Activated T-helper 1 cell treated with anti-CD3 and anti-CD28 coated beads, Interleukin-12 subunit alpha, Interleukin-12 subunit beta, Interleukin-2, Interleukin-4 antibody, amounts not matched to agents 30 ng/mL and 10 ng/mL and 1 ng/mL, durations not matched to agents 14 hours and 24 hours and 36 hours (primary cell): ENCODE results near the gene KRTAP10-5. TPM values are rescaled to one million over a fixed set of nuclear protein-coding genes. Genes with fewer than 3 reads are reported as not detected.
A peak's percentile ranks its signal among the peaks of the same experiment; 100 is the strongest.
"Not testable (repeated sequence)": the region's sequence is repeated elsewhere in the genome, so short reads cannot be mapped to it uniquely, and the experiment has no call there.

ENCODE experiments used
- DNase-seq: peaks from one replicate; pipeline ENCODE4 v3.0.0; 2021; ENCODE audit warnings: low spot score
- H3K27ac Mint-ChIP-seq: one replicate; pipeline ENCODE4 v1.8.0; 2021; ENCODE audit warnings: mild to moderate bottlenecking, mixed read lengths
- H3K27me3 Mint-ChIP-seq: one replicate; pipeline ENCODE4 v1.8.0; 2022; ENCODE audit warnings: mild to moderate bottlenecking, moderate library complexity, mixed read lengths; ENCODE audit not compliant: insufficient read depth
- H3K36me3 Mint-ChIP-seq: one replicate; pipeline ENCODE4 v1.8.0; 2021; ENCODE audit warnings: low read depth, mixed read lengths
- H3K4me1 Mint-ChIP-seq: one replicate; pipeline ENCODE4 v1.8.0; 2021; ENCODE audit warnings: low read depth, mixed read lengths
- H3K4me3 Mint-ChIP-seq: one replicate; pipeline ENCODE4 v1.8.0; 2021; ENCODE audit warnings: mild to moderate bottlenecking, moderate library complexity, mixed read lengths
- H3K9me3 Mint-ChIP-seq: one replicate; pipeline ENCODE4 v1.8.0; 2021; ENCODE audit warnings: mixed read lengths
- intact Hi-C: fragments of 100-400 bp; cut with micrococcal nuclease; formaldehyde crosslinking; loops from one replicate; pipeline ENCODE4 v1.15.1; 2024
- total RNA-seq: library from RNA; stranded (reverse); gene quantifications from 2 replicates; pipeline ENCODE4 v1.2.3, GENCODE V29; 2022

Gene KRTAP10-5
- total RNA-seq, 1 donor from 2014 or later: not detected

DNA sequence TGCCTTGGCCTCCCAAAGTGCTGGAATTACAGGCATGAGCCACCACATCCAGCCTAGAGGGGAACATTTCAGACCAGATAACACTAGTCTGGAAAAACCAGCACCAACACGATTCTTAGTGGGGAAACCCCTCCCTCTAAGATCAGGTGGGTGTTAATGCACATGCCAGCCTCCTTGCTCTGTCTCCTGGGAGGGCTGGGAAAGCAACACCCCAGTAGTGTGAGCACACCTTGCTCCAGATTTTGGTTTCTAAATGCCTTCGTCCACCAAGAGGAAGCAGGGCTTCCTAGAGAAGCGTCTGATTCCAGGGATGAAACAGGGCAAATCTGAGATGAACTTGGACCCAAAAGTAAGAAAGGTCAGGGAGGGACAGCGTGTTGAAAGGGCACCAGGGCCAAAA lies 9.1 kb downstream of the KRTAP10-5 start:
- Mint-ChIP-seq H3K27me3 (peaks cover 6% of the 10 kb centered on the region), H3K4me1 (no peaks in the 10 kb centered on the region), H3K9me3 (peaks cover 11% of the 10 kb centered on the region), H3K4me3 (no peak overlapping the region), H3K36me3 (no peaks in the 10 kb centered on the region), H3K27ac (no peak overlapping the region)
- intact Hi-C loops: no loop called here
- DNase-seq: no peak

GRCh38 chr21:44569861-44570517 lies 10.4 kb downstream of the KRTAP10-5 start:
- Mint-ChIP-seq H3K4me1 (peaks cover 6% of the 10 kb centered on the region), H3K4me3 (no peak overlapping the region), H3K27me3 (peaks cover 6% of the 10 kb centered on the region), H3K9me3 (peaks cover 5% of the 10 kb centered on the region), H3K36me3 (no peaks in the 10 kb centered on the region), H3K27ac (no peak overlapping the region)
- DNase-seq: no peak
- intact Hi-C loops: no loop called here

- H3K27me3 Mint-ChIP-seq: peaks cover 6% of the 10 kb centered on the region
- no peaks in the 10 kb centered on the region for H3K36me3 Mint-ChIP-seq
- peaks cover 5% of the 10 kb centered on the region for H3K9me3 Mint-ChIP-seq
- no peak overlapping the region for H3K27ac Mint-ChIP-seq
- DNase-seq: no peak
- no peak overlapping the region for H3K4me3 Mint-ChIP-seq
- intact Hi-C loops: no loop called here
- peaks cover 16% of the 10 kb centered on the region for H3K4me1 Mint-ChIP-seq
Measured at GRCh38 chr21:44568667-44569556, 11.5 kb downstream of the KRTAP10-5 start.

DNA sequence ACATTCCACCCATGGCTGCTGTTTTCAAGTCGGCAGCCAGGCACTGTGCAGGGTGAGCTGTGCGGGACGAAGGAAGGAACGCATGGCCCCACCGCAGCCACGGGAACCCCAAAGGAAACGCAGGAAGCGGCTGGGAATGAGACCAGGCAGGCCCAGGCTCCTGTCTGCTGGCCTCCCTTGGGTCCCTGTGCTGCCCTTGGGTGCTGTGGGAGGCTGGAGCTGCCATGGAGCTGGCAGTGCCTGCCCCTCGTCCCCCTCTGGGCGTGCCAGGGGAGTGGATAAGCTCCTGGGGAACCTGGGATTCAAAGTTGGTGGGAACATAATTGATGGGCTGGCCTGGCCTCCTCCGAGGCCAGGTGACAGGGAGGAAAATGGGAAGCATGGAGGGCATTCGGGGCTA lies 12.1 kb downstream of the KRTAP10-5 start:
- peaks cover 5% of the 10 kb centered on the region for H3K9me3 Mint-ChIP-seq
- no peaks in the 10 kb centered on the region for H3K36me3 Mint-ChIP-seq
- intact Hi-C loops: no loop called here
- H3K4me1 Mint-ChIP-seq: peaks cover 16% of the 10 kb centered on the region
- H3K27ac Mint-ChIP-seq: no peak overlapping the region
- no peak for DNase-seq
- peaks cover 6% of the 10 kb centered on the region for H3K27me3 Mint-ChIP-seq
- H3K4me3 Mint-ChIP-seq: no peak overlapping the region

DNA sequence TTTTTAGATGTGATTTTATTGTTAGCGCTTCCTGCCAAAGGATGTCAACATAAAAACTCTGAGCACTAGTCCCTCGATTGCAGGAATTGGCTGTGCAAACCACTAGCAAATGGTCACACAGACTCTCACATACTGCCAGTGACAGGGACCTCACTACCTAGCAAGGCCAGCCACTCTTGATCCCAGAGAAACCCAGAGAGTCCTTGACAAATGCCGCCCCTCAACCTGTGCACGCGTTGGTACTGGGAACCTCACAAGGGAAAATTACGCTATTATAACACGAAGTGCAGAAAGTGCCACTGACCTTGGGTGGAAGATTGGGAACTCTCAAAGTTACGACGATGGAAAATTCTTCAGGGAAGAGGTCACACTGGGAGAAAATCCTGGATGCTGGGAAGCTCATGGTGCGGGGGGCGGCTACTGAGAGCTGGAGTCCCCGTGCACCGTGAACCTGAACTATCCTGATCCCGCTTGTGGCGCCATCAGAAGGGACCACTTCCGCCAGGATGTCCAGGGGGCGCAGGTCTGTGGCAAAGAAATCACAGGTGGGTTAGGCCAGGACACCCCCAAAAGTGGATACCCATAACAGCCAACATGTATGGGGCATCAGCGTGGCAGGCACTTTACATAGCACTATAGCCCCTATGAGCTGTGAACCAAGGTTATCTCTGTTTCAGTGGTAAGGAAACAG lies 12.8 kb downstream of the KRTAP10-5 start:
- Mint-ChIP-seq H3K27me3 (peaks cover 6% of the 10 kb centered on the region), H3K4me3 (no peak overlapping the region), H3K27ac (no peak overlapping the region), H3K36me3 (no peaks in the 10 kb centered on the region), H3K9me3 (peaks cover 6% of the 10 kb centered on the region), H3K4me1 (peaks cover 16% of the 10 kb centered on the region)
- DNase-seq: no peak
- intact Hi-C loops: no loop called here

DNA sequence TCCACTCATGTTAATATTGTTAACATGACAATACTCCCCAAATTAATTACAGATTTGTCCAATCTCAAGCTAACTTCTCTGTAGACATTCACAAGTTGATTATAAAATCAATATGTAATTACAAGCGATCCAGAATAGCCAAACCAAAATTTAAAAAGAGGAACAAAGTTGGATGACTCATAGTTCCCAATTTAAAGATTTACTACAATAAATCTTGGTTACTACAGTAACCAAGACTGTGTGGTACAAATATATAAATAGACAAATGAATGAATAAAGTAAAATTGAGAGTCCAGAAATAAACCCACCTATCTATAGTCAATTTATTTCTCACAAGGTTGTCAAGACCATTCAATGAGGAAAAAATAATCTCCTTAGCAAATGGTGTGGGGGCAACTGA lies 14.0 kb downstream of the KRTAP10-5 start:
- intact Hi-C loops: no loop called here
- DNase-seq: no peak
- H3K9me3 Mint-ChIP-seq: peaks cover 10% of the 10 kb centered on the region
- H3K4me1 Mint-ChIP-seq: peaks cover 16% of the 10 kb centered on the region
- H3K36me3 Mint-ChIP-seq: no peaks in the 10 kb centered on the region
- H3K4me3 Mint-ChIP-seq: no peak overlapping the region
- H3K27me3 Mint-ChIP-seq: peaks cover 6% of the 10 kb centered on the region
- no peak overlapping the region for H3K27ac Mint-ChIP-seq

GRCh38 chr21:44564886-44565598 lies 15.4 kb downstream of the KRTAP10-5 start:
- H3K9me3 Mint-ChIP-seq: peaks cover 15% of the 10 kb centered on the region
- DNase-seq: no peak
- intact Hi-C loops: no loop called here
- peak overlapping the region; percentile 9 for H3K4me3 Mint-ChIP-seq
- peaks cover 16% of the 10 kb centered on the region for H3K4me1 Mint-ChIP-seq
- H3K27me3 Mint-ChIP-seq: peaks cover 6% of the 10 kb centered on the region
- peak overlapping the region; percentile 46 for H3K27ac Mint-ChIP-seq
- peaks cover 4% of the 10 kb centered on the region for H3K36me3 Mint-ChIP-seq

DNA sequence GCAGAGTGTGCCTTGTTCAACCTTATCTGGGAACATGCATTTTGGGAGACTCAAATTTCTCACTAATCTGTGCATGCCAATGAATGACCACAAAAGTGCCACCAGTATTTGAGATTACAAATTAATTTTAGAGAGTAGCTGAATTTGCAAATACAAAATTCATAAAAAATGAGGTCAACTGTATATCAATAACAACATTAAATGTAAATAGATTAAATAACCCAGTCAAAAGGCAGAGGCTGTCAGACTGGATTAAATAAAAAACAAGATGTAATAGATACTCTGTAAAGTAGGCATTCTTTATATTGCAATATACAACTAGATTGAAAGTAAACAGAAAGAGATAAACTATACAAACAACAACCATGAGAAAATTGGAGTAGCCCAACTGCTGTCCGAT lies 16.3 kb downstream of the KRTAP10-5 start:
- H3K4me1 Mint-ChIP-seq: peaks cover 16% of the 10 kb centered on the region
- peaks cover 15% of the 10 kb centered on the region for H3K9me3 Mint-ChIP-seq
- intact Hi-C loops: no loop called here
- peaks cover 4% of the 10 kb centered on the region for H3K36me3 Mint-ChIP-seq
- H3K27me3 Mint-ChIP-seq: peaks cover 10% of the 10 kb centered on the region
- no peak for DNase-seq
- no peak overlapping the region for H3K4me3 Mint-ChIP-seq
- H3K27ac Mint-ChIP-seq: no peak overlapping the region

DNA sequence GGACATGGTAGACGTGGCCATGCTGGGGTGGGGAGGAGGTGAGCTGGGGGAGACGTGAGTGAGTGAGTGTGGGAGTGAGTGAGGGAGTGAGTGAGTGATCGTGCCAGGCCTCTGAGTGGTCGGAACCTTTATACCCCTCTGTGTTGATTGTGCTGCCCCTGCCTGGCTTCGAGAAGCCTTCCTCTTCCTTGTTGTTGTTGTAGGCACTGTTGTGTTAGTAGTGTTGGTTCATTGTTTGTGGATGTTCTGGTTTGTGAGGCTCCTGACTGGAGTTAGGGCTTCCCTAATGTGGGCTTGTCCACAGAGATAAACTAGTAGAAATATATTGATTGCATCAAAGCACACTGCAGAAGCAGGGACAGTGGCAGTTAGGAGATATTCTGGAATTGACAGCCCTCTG lies 21.7 kb downstream of the KRTAP10-5 start, which contains the start of gene KRTAP10-3:
Gene KRTAP10-3, minus strand, starts transcription at position 101 of the 400 bp plus-strand sequence. Its CDS starts 80 bp downstream, at position 21.
- Mint-ChIP-seq H3K27me3 (peaks cover 15% of the 10 kb centered on the region), H3K36me3 (peaks cover 7% of the 10 kb centered on the region), H3K4me3 (no peak within 1 kb of the TSS), H3K9me3 (peaks cover 15% of the 10 kb centered on the region), H3K4me1 (no peaks in the 10 kb centered on the region), H3K27ac (no peak within 1 kb of the TSS)
- no peak for DNase-seq
- intact Hi-C loops: no loop called here

DNA sequence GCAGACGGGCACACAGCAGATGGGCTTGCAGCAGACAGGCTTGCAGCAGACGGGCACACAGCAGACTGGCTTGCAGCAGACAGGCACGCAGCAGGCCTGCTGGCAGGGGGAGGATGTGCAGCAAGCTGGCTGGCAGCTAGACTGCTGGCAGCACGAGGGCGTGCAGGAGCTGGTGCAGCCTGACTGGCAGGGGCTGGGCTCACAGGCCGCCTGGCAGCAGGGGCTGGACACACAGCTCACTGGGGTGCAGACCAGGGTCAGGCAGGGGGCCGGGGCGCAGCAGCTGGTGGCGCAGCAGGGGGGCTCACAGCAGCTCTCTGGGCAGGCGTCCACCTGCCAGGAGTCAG lies 22.1 kb downstream of the KRTAP10-5 start:
- H3K36me3 Mint-ChIP-seq, H3K4me3 Mint-ChIP-seq, intact Hi-C loops, H3K4me1 Mint-ChIP-seq, H3K27ac Mint-ChIP-seq, DNase-seq: not testable (repeated sequence)
- Mint-ChIP-seq H3K9me3 (peaks cover 15% of the 10 kb centered on the region), H3K27me3 (peaks cover 15% of the 10 kb centered on the region)

DNA sequence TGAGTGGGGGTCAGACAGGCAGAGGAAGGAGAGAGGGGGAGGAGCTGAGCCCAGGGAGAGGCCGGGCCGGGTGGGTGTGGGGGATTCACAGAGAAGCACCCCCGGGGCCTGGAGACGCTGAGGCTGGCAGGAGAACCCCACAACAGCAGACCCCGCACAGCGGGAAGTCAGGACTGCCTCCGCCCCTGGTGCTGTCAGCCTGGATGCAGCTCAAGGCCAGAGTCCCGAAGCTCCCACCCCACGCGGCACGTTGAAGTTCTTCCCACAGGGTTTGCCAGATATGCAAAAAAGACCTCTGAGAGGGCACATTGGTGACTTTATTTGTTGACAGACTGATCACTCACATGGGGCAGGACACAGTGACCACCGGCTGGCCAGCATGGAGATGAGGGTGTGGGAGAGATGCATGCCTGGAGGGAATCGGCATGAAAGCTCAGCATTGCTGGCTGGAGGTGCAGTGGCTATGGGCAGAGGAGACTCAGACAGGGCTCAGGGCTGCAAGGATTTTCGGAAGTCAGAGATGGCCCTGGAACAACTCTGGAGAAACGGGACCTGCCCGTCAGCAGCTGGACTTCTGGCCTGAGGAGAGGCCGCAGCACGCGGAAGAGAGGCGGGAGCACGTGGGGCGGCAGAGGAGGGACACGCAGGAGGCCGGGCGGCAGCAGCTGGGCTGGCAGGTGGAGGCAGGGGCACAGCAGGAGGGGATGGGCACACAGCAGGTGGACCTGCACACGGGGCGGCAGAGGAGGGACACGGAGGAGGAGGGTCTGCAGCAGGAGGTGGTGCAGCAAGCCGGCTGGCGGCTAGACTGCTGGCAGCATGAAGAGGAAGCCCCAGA lies 22.7 kb downstream of the KRTAP10-5 start:
- peaks cover 15% of the 10 kb centered on the region for H3K9me3 Mint-ChIP-seq
- no peak overlapping the region for H3K27ac Mint-ChIP-seq
- no peak overlapping the region for H3K4me3 Mint-ChIP-seq
- H3K4me1 Mint-ChIP-seq: no peaks in the 10 kb centered on the region
- H3K27me3 Mint-ChIP-seq: peaks cover 15% of the 10 kb centered on the region
- DNase-seq: no peak
- intact Hi-C loops: no loop called here
- H3K36me3 Mint-ChIP-seq: peaks cover 7% of the 10 kb centered on the region

GRCh38 chr21:44556879-44557278 lies 23.5 kb downstream of the KRTAP10-5 start:
- Mint-ChIP-seq H3K36me3 (peaks cover 7% of the 10 kb centered on the region), H3K27ac (no peak overlapping the region), H3K27me3 (peaks cover 15% of the 10 kb centered on the region), H3K9me3 (peaks cover 8% of the 10 kb centered on the region), H3K4me3 (no peak overlapping the region), H3K4me1 (no peaks in the 10 kb centered on the region)
- intact Hi-C loops: no loop called here
- no peak for DNase-seq
